Measurements from ENCODE around the gene CLDN7. TPM values are rescaled to one million over a fixed set of nuclear protein-coding genes. Genes with fewer than 3 reads are reported as not detected.
A peak's percentile ranks its signal among the peaks of the same experiment; 100 is the strongest.

CLDN7 gene
- total and polyA plus RNA-seq, 10 donors: 0.74 to 6.6 (median 2.7) TPM

GRCh38 chr17:7283471-7284216, 21.4 kb upstream of the CLDN7 start:
- H3K4me3 ChIP-seq: no peak overlapping the region
- TF ChIP-seq CTCF (IDR thresholded peaks at IDR 0.05 in 8 of 11, conservative IDR thresholded peaks at IDR 0.05 in 3 of 11) (no peak), POLR2AphosphoS5 (IDR thresholded peaks at IDR 0.05) (no peak), POLR2A (IDR thresholded peaks at IDR 0.05) (no peak)
- H3K36me3 ChIP-seq: no peaks in the 10 kb centered on the region
- whole genome bisulfite sequencing, 5 donors: 77 to 82% (median 79%) methylated on average over 14 to 18 of the region's 18 CpGs
- no peak for DNase-seq
- intact Hi-C loops (cut with DNase I; ENCODE audit: low total_unique reads): no loop called here
- peaks cover 17 to 34% (median 30%) of the 10 kb centered on the region in 6 donors for H3K4me1 ChIP-seq
- no peaks in the 10 kb centered on the region for H3K9me3 ChIP-seq
- H3K27me3 ChIP-seq (replicated peaks in 1 of 7): peaks cover 0 to 81% (median 20%) of the 10 kb centered on the region in 7 donors
- no peak overlapping the region for H3K27ac ChIP-seq

GRCh38 chr17:7282752-7283321, 20.6 kb upstream of the CLDN7 start:
- 52 to 57% (median 53%) methylated on average over 6 of the region's 6 CpGs for WGBS, 5 donors
- intact Hi-C loops (cut with DNase I; ENCODE audit: low total_unique reads): no loop called here

GRCh38 chr17:7281953-7282751, 19.9 kb upstream of the CLDN7 start:
- Histone ChIP-seq H3K27me3 (replicated peaks in 1 of 7) (peaks cover 0 to 70% (median 20%) of the 10 kb centered on the region in 7 donors), H3K4me3 (peak overlapping the region; percentile 30 to 67 (median 43)), H3K27ac (peak overlapping the region in 2 of 8 donors; percentile 15 to 60), H3K36me3 (no peaks in the 10 kb centered on the region), H3K9me3 (no peaks in the 10 kb centered on the region), H3K4me1 (peaks cover 17 to 34% (median 30%) of the 10 kb centered on the region in 6 donors)
- 1 to 7% (median 3%) methylated on average over 5 to 43 of the region's 43 CpGs for WGBS, 5 donors
- TF ChIP-seq CTCF (IDR thresholded peaks at IDR 0.05 in 8 of 11, conservative IDR thresholded peaks at IDR 0.05 in 3 of 11) (no peak), POLR2AphosphoS5 (IDR thresholded peaks at IDR 0.05) (peak in 2 of 3 donors; percentile 28 to 53), POLR2A (IDR thresholded peaks at IDR 0.05) (no peak)
- DNase-seq: peak; percentile 79
- intact Hi-C loops (cut with DNase I; ENCODE audit: low total_unique reads): loop anchor here (2.0 kb wide), 1 partner anchor 15 kb away; no protein-coding TSS in a partner anchor

More at GRCh38 chr17:7282752-7283321, 20.6 kb upstream of the CLDN7 start:
- H3K4me1 ChIP-seq: peaks cover 17 to 34% (median 30%) of the 10 kb centered on the region in 6 donors
- H3K27ac ChIP-seq: peak overlapping the region in 1 of 8 donors; percentile 60
- peak overlapping the region in 2 of 8 donors; percentile 45 to 50 for H3K4me3 ChIP-seq
- no peaks in the 10 kb centered on the region for H3K36me3 ChIP-seq
- peaks cover 0 to 77% (median 20%) of the 10 kb centered on the region in 7 donors for H3K27me3 ChIP-seq (replicated peaks in 1 of 7)
- no peak for TF ChIP-seq CTCF (IDR thresholded peaks at IDR 0.05 in 8 of 11, conservative IDR thresholded peaks at IDR 0.05 in 3 of 11)
- TF ChIP-seq POLR2A (IDR thresholded peaks at IDR 0.05): no peak
- DNase-seq: no peak
- no peaks in the 10 kb centered on the region for H3K9me3 ChIP-seq
